Tibial artery (tissue), 4 donors: ENCODE data around the gene IGSF11.

Source experiments
- DNase-seq, 2 donors: peaks; one replicate each; pipeline ENCODE4 v3.0.0-alpha.2; 2019
- H3K27ac ChIP-seq, 2 donors: fragments of 200-600 bp; sonication (generic) in 1 of 2; 1 replicate in 1 of 2; 2 replicates in 1 of 2; pipeline ENCODE4 v1.5.1; 2018 to 2019; ENCODE audit warnings: mild to moderate bottlenecking in 1 of 2
- H3K27me3 ChIP-seq, 2 donors: fragments of 200-600 bp; sonication (generic) in 1 of 2; one replicate each; pipeline versions ENCODE4 v1.5.1 to v1.6.0; 2016 to 2019
- H3K36me3 ChIP-seq, 3 donors: fragments of 200-600 bp; sonication (generic) in 2 of 3; one replicate each; pipeline ENCODE4 v1.5.1; 2016 to 2019; ENCODE audit warnings: mild to moderate bottlenecking in 2 of 3
- H3K4me1 ChIP-seq, 4 donors: fragments of 200-600 bp; sonication (generic) in 2 of 4; 1 replicate in 3 of 4; 2 replicates in 1 of 4; pipeline ENCODE4 v1.5.1; 2016 to 2019
- H3K4me3 ChIP-seq, 2 donors: fragments of 200-600 bp; sonication (generic) in 1 of 2; 1 replicate in 1 of 2; 2 replicates in 1 of 2; pipeline ENCODE4 v1.5.1; 2018 to 2019; ENCODE audit warnings: mild to moderate bottlenecking in 2 of 2
- H3K9me3 ChIP-seq, 3 donors: fragments of 200-600 bp; sonication (generic) in 1 of 3; one replicate each; pipeline ENCODE4 v1.5.1; 2016 to 2019
- CTCF ChIP-seq, 2 experiments: fragments of 200-600 bp in 1 of 2; fragments of 450-650 bp in 1 of 2; IDR thresholded peaks; one replicate each; pipeline ENCODE4 v1.5.1; 2017 to 2019; ENCODE audit warnings: antibody characterized with exemption in 2 of 2, mild to moderate bottlenecking in 1 of 2, moderate library complexity in 1 of 2
- intact Hi-C: fragments of 100-400 bp; cut with DNase I; formaldehyde crosslinking; loops from one replicate; pipeline ENCODE4 v1.15.0; 2023; ENCODE audit warnings: low total_unique reads

The IGSF11 gene

GRCh38 chr3:119011528-119011927 lies 23.1 kb downstream of the IGSF11 start:
- intact Hi-C loops: no loop called here
- Histone ChIP-seq H3K27me3 (no peaks in the 10 kb centered on the region), H3K36me3 (no peaks in the 10 kb centered on the region), H3K4me3 (no peak overlapping the region), H3K9me3 (no peaks in the 10 kb centered on the region), H3K27ac (no peak overlapping the region), H3K4me1 (no peaks in the 10 kb centered on the region)
- no peak for DNase-seq
- no peak for TF ChIP-seq CTCF (IDR thresholded peaks at IDR 0.05)

GRCh38 chr3:118997190-118997589 lies 37.5 kb downstream of the IGSF11 start:
- DNase-seq: no peak
- Histone ChIP-seq H3K9me3 (no peaks in the 10 kb centered on the region), H3K27me3 (no peaks in the 10 kb centered on the region), H3K4me1 (no peaks in the 10 kb centered on the region), H3K27ac (no peak overlapping the region), H3K36me3 (no peaks in the 10 kb centered on the region), H3K4me3 (no peak overlapping the region)
- no peak for TF ChIP-seq CTCF (IDR thresholded peaks at IDR 0.05)
- intact Hi-C loops: no loop called here

DNA sequence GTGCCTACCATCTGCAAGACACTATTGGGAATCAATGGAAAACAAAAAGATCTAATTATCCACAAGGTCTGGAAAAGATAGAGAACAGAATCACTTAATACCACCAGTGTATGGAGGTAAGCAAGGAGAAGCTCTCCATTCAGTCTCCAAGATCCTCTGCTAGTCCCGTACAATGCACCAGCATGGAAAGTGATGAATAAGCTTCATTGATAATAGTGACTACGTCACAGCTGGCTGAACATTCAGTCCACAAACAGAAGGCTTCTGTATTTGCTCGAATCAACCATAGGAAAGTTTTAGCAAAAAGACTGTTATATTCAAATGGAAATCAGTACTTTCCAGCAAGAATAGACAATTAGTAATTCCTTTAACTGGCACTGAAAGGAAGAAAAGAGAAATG lies 42.9 kb downstream of the IGSF11 start:
- Histone ChIP-seq H3K27me3 (no peaks in the 10 kb centered on the region), H3K4me3 (no peak overlapping the region), H3K27ac (no peak overlapping the region), H3K4me1 (peaks cover 0 to 23% (median 11%) of the 10 kb centered on the region in 4 donors), H3K9me3 (no peaks in the 10 kb centered on the region), H3K36me3 (no peaks in the 10 kb centered on the region)
- DNase-seq: no peak
- intact Hi-C loops: no loop called here
- no peak for TF ChIP-seq CTCF (IDR thresholded peaks at IDR 0.05)

DNA sequence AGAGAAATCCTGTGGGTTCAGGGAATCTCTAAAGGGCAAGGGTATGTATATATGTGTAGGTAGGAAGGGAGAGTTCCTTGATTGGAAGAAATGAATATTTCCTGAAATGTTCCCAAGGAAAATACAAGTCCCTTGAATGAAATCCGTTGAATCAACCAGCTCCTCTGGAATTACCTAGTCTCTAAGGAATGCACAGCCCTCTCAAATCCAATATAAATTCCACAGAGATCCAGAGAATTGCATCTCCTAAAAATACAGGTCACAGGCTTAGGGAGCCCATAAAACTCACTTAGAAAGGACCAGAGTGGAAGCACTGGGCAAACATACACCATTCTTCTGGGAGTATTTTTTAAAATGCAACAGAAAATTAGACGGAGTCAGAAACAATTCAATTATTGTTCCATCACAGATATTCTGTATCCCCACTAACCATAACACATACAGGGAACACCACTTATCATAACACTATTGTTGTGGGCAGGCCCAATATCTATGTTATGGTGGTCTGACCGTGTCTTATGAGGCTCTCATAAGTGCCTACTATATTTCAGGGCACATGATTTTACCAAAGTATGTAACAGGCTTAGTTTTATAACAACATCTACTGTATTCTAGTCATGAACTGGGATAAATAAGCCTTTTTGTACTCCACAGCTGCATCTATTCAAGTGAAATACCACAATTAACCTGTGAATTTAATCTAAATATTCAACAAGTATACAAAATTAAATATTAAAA lies 43.7 kb downstream of the IGSF11 start:
- no peak overlapping the region for H3K4me3 ChIP-seq
- intact Hi-C loops: no loop called here
- TF ChIP-seq CTCF (IDR thresholded peaks at IDR 0.05): no peak
- peaks cover 0 to 23% (median 11%) of the 10 kb centered on the region in 4 donors for H3K4me1 ChIP-seq
- no peaks in the 10 kb centered on the region for H3K27me3 ChIP-seq
- no peaks in the 10 kb centered on the region for H3K36me3 ChIP-seq
- no peak for DNase-seq
- H3K9me3 ChIP-seq: no peaks in the 10 kb centered on the region
- no peak overlapping the region for H3K27ac ChIP-seq

- H3K4me1 ChIP-seq: peaks cover 0 to 23% (median 11%) of the 10 kb centered on the region in 4 donors
- no peaks in the 10 kb centered on the region for H3K36me3 ChIP-seq
- no peaks in the 10 kb centered on the region for H3K9me3 ChIP-seq
- no peak for DNase-seq
- TF ChIP-seq CTCF (IDR thresholded peaks at IDR 0.05): no peak
- no peak overlapping the region for H3K27ac ChIP-seq
- no peaks in the 10 kb centered on the region for H3K27me3 ChIP-seq
- intact Hi-C loops: no loop called here
- H3K4me3 ChIP-seq: no peak overlapping the region
Measured at GRCh38 chr3:118988198-118989130, 46.2 kb downstream of the IGSF11 start.
